ENCODE measurements around the gene JADE3. TPM values are rescaled to one million over a fixed set of nuclear protein-coding genes. Genes with fewer than 3 reads are reported as not detected.

JADE3 gene
- polyA plus RNA-seq, 1 donor (not counting 4 experiments of a cell fraction or from before 2014, with no cell fraction given) = 8.2 TPM

GRCh38 chrX:47030339-47030738 lies 118.1 kb downstream of the JADE3 start:
- dilution Hi-C loops (cut with MboI; ENCODE audit: extremely low pct_ligation_motif_present, low sequenced_read_pairs) = no loop called here

GRCh38 chrX:47047989-47048388 lies 135.8 kb downstream of the JADE3 start:
- no peak overlapping the region for H3K27ac ChIP-seq (ENCODE audit: control insufficient read depth, insufficient read depth, low read length)
- no peak overlapping the region for H3K4me2 ChIP-seq (ENCODE audit: control insufficient read depth, extremely low read depth, insufficient read depth, low read depth, low read length)
- no peaks in the 10 kb centered on the region for H3K36me3 ChIP-seq (ENCODE audit: control insufficient read depth in 2 of 2, extremely low read depth in 1 of 2, insufficient read depth in 2 of 2, low read length in 2 of 2)
- H3K79me2 ChIP-seq (ENCODE audit: control insufficient read depth, insufficient read depth, low read length) = no peaks in the 10 kb centered on the region
- dilution Hi-C loops (cut with MboI; ENCODE audit: extremely low pct_ligation_motif_present, low sequenced_read_pairs) = no loop called here
- no peaks in the 10 kb centered on the region for H3K27me3 ChIP-seq (ENCODE audit: control insufficient read depth, extremely low read depth, insufficient read depth, low read length)
- no peaks in the 10 kb centered on the region for H3K9me1 ChIP-seq (ENCODE audit: control insufficient read depth, extremely low read depth, insufficient read depth, low read length)
- no peaks in the 10 kb centered on the region for H3K9me3 ChIP-seq (ENCODE audit: control insufficient read depth, low read depth, low read length)
- H3K4me1 ChIP-seq (ENCODE audit: control insufficient read depth, extremely low read depth, insufficient read depth, low read length) = no peaks in the 10 kb centered on the region
- H2AFZ ChIP-seq (ENCODE audit: control insufficient read depth, low read length) = no peak overlapping the region
- H3K4me3 ChIP-seq (ENCODE audit: control insufficient read depth in 2 of 3, extremely low read depth in 1 of 3, insufficient read depth in 2 of 3, low read depth in 1 of 3, low read length in 3 of 3) = no peak overlapping the region
- TF ChIP-seq EZH2 (IDR thresholded peaks at IDR 0.05; ENCODE audit: low read length) (no peak), CTCF (optimal IDR thresholded peaks at IDR 0.05 in 1 of 3, IDR thresholded peaks at IDR 0.05 in 1 of 3, conservative IDR thresholded peaks at IDR 0.05 in 1 of 3; ENCODE audit: extremely low read depth in 1 of 3, insufficient read depth in 2 of 3, low read length in 3 of 3) (no peak)
- no peaks in the 10 kb centered on the region for H4K20me1 ChIP-seq (ENCODE audit: control insufficient read depth, extremely low read depth, insufficient read depth, low read length)
- DNase-seq (ENCODE audit: low read depth, low spot score) = no peak
- FAIRE-seq = no peak
- H3K9ac ChIP-seq (ENCODE audit: control insufficient read depth, extremely low read depth, insufficient read depth, low read length) = no peak overlapping the region

More at GRCh38 chrX:47030339-47030738, 118.1 kb downstream of the JADE3 start:
- no peak overlapping the region for H3K4me2 ChIP-seq (ENCODE audit: control insufficient read depth, extremely low read depth, insufficient read depth, low read depth, low read length)
- H3K36me3 ChIP-seq (ENCODE audit: control insufficient read depth in 2 of 2, extremely low read depth in 1 of 2, insufficient read depth in 2 of 2, low read length in 2 of 2) = peaks cover 0 to 3% of the 10 kb centered on the region in 2 experiments
- H3K27me3 ChIP-seq (ENCODE audit: control insufficient read depth, extremely low read depth, insufficient read depth, low read length) = no peaks in the 10 kb centered on the region
- no peaks in the 10 kb centered on the region for H3K79me2 ChIP-seq (ENCODE audit: control insufficient read depth, insufficient read depth, low read length)
- no peaks in the 10 kb centered on the region for H3K9me1 ChIP-seq (ENCODE audit: control insufficient read depth, extremely low read depth, insufficient read depth, low read length)
- no peak for DNase-seq (ENCODE audit: low read depth, low spot score)
- no peak overlapping the region for H3K4me3 ChIP-seq (ENCODE audit: control insufficient read depth in 2 of 3, extremely low read depth in 1 of 3, insufficient read depth in 2 of 3, low read depth in 1 of 3, low read length in 3 of 3)
- H2AFZ ChIP-seq (ENCODE audit: control insufficient read depth, low read length) = no peak overlapping the region
- H3K4me1 ChIP-seq (ENCODE audit: control insufficient read depth, extremely low read depth, insufficient read depth, low read length) = no peaks in the 10 kb centered on the region
- FAIRE-seq = peak; percentile 69
- no peaks in the 10 kb centered on the region for H3K9me3 ChIP-seq (ENCODE audit: control insufficient read depth, low read depth, low read length)
- no peak overlapping the region for H3K27ac ChIP-seq (ENCODE audit: control insufficient read depth, insufficient read depth, low read length)
- TF ChIP-seq EZH2 (IDR thresholded peaks at IDR 0.05; ENCODE audit: low read length) (no peak), CTCF (optimal IDR thresholded peaks at IDR 0.05 in 1 of 3, IDR thresholded peaks at IDR 0.05 in 1 of 3, conservative IDR thresholded peaks at IDR 0.05 in 1 of 3; ENCODE audit: extremely low read depth in 1 of 3, insufficient read depth in 2 of 3, low read length in 3 of 3) (peak in 2 of 3 experiments; percentile 33 to 47)
- no peaks in the 10 kb centered on the region for H4K20me1 ChIP-seq (ENCODE audit: control insufficient read depth, extremely low read depth, insufficient read depth, low read length)
- H3K9ac ChIP-seq (ENCODE audit: control insufficient read depth, extremely low read depth, insufficient read depth, low read length) = no peak overlapping the region

Measured in keratinocyte (primary cell).